Calu3 (cell line): ENCODE data around the gene PI4KA. TPM values are rescaled to one million over a fixed set of nuclear protein-coding genes. Genes with fewer than 3 reads are reported as not detected.

ENCODE experiments used
- BruUV-seq: library from RNA; stranded (reverse); fragments of 400-500 nt; replicated peaks from 2 replicates; lab custom pipeline; 2021; lab: Mats Ljungman, UMichigan
- CTCF ChIA-PET: fragments of 300-600 bp; sonication (Branson Sonifier 250); formaldehyde crosslinking; loops from one replicate; lab custom pipeline; 2022; ENCODE audit warnings: antibody characterized with exemption; lab: Charles Lee
- DNase-seq: peaks from one replicate; pipeline ENCODE4 v3.0.0; 2022
- H3K27ac Mint-ChIP-seq: one replicate; pipeline ENCODE4 v1.8.0; 2022; ENCODE audit warnings: mixed read lengths; ENCODE audit not compliant: unreplicated experiment
- H3K27me3 Mint-ChIP-seq: one replicate; pipeline ENCODE4 v1.8.0; 2022; ENCODE audit warnings: mixed read lengths; ENCODE audit not compliant: unreplicated experiment
- H3K36me3 Mint-ChIP-seq: one replicate; pipeline ENCODE4 v1.8.0; 2022; ENCODE audit warnings: mild to moderate bottlenecking, moderate library complexity, mixed read lengths; ENCODE audit not compliant: insufficient read depth, unreplicated experiment
- H3K4me1 Mint-ChIP-seq: one replicate; pipeline ENCODE4 v1.8.0; 2022; ENCODE audit warnings: mild to moderate bottlenecking, low read depth, mixed read lengths; ENCODE audit not compliant: unreplicated experiment
- H3K4me3 Mint-ChIP-seq: one replicate; pipeline ENCODE4 v1.8.0; 2022; ENCODE audit warnings: mild to moderate bottlenecking, low read depth, moderate library complexity, mixed read lengths; ENCODE audit not compliant: unreplicated experiment
- H3K9me3 Mint-ChIP-seq: one replicate; pipeline ENCODE4 v1.8.0; 2022; ENCODE audit warnings: low read depth, mixed read lengths; ENCODE audit not compliant: unreplicated experiment
- intact Hi-C: fragments of 100-400 bp; cut with micrococcal nuclease; formaldehyde crosslinking; loops from one replicate; pipeline ENCODE4 v1.10.0; 2022; ENCODE audit not compliant: unreplicated experiment
- total RNA-seq: library from RNA; stranded (reverse); gene quantifications from 2 replicates; pipeline ENCODE4 v1.2.3, GENCODE V29; 2022
- TF ChIP-seq, protein P1 (sequence below): fragments of 200-600 bp; IDR thresholded peaks from one replicate; pipeline ENCODE4 v1.8.0; 2022; ENCODE audit warnings: antibody characterized with exemption; ENCODE audit not compliant: unreplicated experiment

Gene PI4KA
- total RNA-seq, 1 experiment from 2014 or later: 77.9 TPM

- DNase-seq: no peak
- TF ChIP-seq, protein P1, sequence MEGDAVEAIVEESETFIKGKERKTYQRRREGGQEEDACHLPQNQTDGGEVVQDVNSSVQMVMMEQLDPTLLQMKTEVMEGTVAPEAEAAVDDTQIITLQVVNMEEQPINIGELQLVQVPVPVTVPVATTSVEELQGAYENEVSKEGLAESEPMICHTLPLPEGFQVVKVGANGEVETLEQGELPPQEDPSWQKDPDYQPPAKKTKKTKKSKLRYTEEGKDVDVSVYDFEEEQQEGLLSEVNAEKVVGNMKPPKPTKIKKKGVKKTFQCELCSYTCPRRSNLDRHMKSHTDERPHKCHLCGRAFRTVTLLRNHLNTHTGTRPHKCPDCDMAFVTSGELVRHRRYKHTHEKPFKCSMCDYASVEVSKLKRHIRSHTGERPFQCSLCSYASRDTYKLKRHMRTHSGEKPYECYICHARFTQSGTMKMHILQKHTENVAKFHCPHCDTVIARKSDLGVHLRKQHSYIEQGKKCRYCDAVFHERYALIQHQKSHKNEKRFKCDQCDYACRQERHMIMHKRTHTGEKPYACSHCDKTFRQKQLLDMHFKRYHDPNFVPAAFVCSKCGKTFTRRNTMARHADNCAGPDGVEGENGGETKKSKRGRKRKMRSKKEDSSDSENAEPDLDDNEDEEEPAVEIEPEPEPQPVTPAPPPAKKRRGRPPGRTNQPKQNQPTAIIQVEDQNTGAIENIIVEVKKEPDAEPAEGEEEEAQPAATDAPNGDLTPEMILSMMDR: no peak
- H3K9me3 Mint-ChIP-seq: no peaks in the 10 kb centered on the region
- no peaks in the 10 kb centered on the region for H3K27me3 Mint-ChIP-seq
- intact Hi-C loops: no loop called here
- BruUV-seq: no TSS peak
- H3K4me3 Mint-ChIP-seq: no peak overlapping the region
- H3K27ac Mint-ChIP-seq: no peak overlapping the region
- CTCF ChIA-PET: interaction anchor here (0.6 kb wide), 1 partner anchor 25 kb away, joined by 3 read pairs; no protein-coding TSS in a partner anchor
- peaks cover 14% of the 10 kb centered on the region for H3K36me3 Mint-ChIP-seq
- no peaks in the 10 kb centered on the region for H3K4me1 Mint-ChIP-seq
These were observed 94.8 kb downstream of the PI4KA start for GRCh38 chr22:20763630-20764470.

- no peak overlapping the region for H3K27ac Mint-ChIP-seq
- no peak for DNase-seq
- H3K36me3 Mint-ChIP-seq: peaks cover 14% of the 10 kb centered on the region
- H3K4me3 Mint-ChIP-seq: no peak overlapping the region
- H3K4me1 Mint-ChIP-seq: no peaks in the 10 kb centered on the region
- TF ChIP-seq, protein P1: no peak
- intact Hi-C loops: no loop called here
- no peaks in the 10 kb centered on the region for H3K9me3 Mint-ChIP-seq
- no TSS peak for BruUV-seq
- H3K27me3 Mint-ChIP-seq: no peaks in the 10 kb centered on the region
- CTCF ChIA-PET: interaction anchor here (0.5 to 0.6 kb wide), 2 partner anchors 302 to 360 kb away, joined by 4 read pairs; no protein-coding TSS in a partner anchor
These were observed 96.3 kb downstream of the PI4KA start for GRCh38 chr22:20762233-20762796.

- H3K36me3 Mint-ChIP-seq: peaks cover 20% of the 10 kb centered on the region
- CTCF ChIA-PET: no interaction called here
- no peak for DNase-seq
- intact Hi-C loops: no loop called here
- no TSS peak for BruUV-seq
- no peak overlapping the region for H3K4me3 Mint-ChIP-seq
- H3K4me1 Mint-ChIP-seq: no peaks in the 10 kb centered on the region
- no peaks in the 10 kb centered on the region for H3K9me3 Mint-ChIP-seq
- H3K27me3 Mint-ChIP-seq: no peaks in the 10 kb centered on the region
- TF ChIP-seq, protein P1: no peak
- H3K27ac Mint-ChIP-seq: no peak overlapping the region
These were observed 97.1 kb downstream of the PI4KA start for GRCh38 chr22:20761536-20761935.

DNA sequence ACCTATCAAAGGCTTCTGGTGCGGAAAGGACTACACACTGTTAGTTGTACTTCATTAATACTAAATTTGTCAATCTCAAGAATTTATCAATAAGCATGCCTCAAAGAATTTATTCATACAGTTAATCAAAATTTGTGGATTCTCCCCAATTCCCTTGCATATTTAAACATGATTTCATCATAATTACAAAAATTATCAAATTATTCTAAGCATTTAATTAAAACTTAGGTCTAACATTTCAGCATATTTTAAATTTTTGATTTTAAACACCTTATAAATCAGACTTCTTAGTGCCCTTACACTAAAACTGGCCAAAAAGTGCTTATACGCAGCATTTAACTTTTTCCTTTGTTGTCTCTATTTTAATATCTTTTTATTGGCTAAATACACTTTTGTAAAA, 98.5 kb downstream of the PI4KA start:
- TF ChIP-seq, protein P1: no peak
- peaks cover 20% of the 10 kb centered on the region for H3K36me3 Mint-ChIP-seq
- no peaks in the 10 kb centered on the region for H3K9me3 Mint-ChIP-seq
- H3K4me1 Mint-ChIP-seq: no peaks in the 10 kb centered on the region
- DNase-seq: no peak
- H3K4me3 Mint-ChIP-seq: no peak overlapping the region
- no peak overlapping the region for H3K27ac Mint-ChIP-seq
- CTCF ChIA-PET: no interaction called here
- intact Hi-C loops: no loop called here
- no TSS peak for BruUV-seq
- H3K27me3 Mint-ChIP-seq: no peaks in the 10 kb centered on the region
